G401 (cell line): Measurements from ENCODE around the gene BSND. TPM values are rescaled to one million over a fixed set of nuclear protein-coding genes. Genes with fewer than 3 reads are reported as not detected.

Experiments
- DNase-seq: peaks from one replicate; pipeline ENCODE4 v3.0.0-alpha.2; 2015; ENCODE audit warnings: low spot score
- in situ Hi-C: cut with HindIII; loops from 2 replicates; pipeline ENCODE4 v1.10.0; 2016; ENCODE audit warnings: low sequenced_read_pairs, mixed read lengths
- total RNA-seq: library from RNA; depleted of rRNA; stranded (reverse); fragments of >200 nt; shearing (Covaris generic); gene quantifications from 2 replicates; pipeline ENCODE4 v1.2.3, GENCODE V29; 2014

The BSND gene
- total RNA-seq, 1 experiment from 2014 or later, result not detected

DNA sequence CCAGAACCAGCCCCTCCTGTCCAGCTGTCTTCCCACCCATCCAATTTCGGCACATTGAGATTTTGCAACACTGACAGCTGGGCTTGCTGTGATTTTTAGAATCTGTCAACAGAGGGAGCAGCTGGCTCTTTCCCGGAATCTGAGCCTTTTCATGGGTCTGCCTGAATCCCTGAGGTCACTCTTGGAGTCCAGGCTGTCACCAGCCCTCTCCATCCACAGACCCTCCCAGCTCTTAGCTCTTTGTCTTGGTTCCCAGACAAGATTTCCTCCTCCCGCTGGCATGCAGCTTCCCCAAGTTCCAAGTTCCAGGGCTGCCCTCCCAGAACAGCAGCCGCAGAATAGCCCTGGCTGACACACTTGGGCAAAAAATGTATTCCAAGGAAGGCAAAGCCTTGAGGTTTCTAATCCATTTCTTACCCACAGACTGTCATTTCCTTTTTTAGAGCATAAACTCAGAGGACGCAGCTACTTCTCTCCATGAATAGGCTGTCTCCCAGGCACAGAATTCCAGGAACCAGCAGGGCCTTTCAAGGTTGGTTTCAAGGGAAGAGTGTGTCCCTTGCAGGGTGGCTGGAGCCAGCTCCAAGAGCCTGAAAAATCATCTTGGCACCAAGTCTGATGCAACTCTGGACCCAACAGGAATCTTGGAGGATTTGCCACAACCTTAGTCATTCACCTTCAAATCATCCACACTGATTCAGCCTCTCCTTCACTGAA, 25.4 kb upstream of the BSND start:
- in situ Hi-C loops, result no loop called here
- DNase-seq, result peak; percentile 62

DNA sequence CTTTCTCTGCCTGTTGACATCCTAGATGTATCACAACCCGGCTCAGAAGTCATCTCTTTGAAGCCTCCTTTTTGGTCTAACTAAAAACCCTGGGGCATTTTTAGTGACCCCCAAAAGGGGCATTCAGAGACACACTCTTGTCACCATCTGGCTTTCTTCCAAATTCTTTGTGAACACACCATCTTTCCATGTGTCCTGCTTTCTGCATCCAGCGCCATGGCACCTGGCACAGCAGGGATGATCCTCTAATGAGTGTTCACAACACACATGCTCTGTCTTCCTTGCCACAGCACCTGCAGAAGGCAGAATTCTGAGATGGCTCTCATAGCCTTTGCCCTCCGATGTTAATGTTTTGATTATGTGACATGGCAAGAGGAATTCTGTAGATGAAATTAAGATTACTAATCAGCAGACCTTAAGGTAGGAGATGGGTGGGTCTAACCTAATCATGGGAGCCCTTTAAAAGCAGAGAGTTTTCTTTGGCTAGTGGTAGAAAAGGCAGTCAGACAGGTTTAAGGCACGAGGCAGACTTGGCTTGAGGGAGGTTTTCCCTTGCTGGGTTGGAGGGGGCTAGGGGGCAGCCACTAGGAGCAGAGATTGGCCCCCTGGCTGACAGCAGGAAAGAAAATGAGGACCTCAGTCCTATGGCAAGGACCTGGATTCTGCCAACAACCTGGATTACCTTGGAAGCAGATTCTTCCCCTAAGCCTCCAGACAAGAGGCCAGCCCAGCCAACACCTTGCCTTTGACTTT, 23.2 kb upstream of the BSND start:
- no peak for DNase-seq
- in situ Hi-C loops, result no loop called here

DNA sequence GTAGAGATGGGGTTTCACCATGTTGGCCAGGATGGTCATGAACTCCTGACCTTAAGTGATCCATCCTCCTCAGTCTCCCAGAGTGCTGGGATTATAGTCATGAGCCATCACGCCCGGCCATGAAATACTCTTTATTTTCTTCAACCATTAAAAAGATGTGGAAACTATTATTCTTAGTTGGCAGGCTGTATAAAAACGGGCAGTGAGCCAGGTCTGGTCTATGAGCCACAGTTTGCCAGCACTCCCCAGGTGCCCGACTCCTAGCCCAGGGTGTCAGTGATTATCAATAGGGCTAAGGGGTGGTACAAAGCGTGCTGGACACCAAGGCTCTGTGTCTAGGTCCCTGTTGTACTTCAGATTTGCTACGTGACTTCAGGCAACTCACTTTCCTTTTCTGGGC, 22.0 kb upstream of the BSND start:
- DNase-seq, result no peak

DNA sequence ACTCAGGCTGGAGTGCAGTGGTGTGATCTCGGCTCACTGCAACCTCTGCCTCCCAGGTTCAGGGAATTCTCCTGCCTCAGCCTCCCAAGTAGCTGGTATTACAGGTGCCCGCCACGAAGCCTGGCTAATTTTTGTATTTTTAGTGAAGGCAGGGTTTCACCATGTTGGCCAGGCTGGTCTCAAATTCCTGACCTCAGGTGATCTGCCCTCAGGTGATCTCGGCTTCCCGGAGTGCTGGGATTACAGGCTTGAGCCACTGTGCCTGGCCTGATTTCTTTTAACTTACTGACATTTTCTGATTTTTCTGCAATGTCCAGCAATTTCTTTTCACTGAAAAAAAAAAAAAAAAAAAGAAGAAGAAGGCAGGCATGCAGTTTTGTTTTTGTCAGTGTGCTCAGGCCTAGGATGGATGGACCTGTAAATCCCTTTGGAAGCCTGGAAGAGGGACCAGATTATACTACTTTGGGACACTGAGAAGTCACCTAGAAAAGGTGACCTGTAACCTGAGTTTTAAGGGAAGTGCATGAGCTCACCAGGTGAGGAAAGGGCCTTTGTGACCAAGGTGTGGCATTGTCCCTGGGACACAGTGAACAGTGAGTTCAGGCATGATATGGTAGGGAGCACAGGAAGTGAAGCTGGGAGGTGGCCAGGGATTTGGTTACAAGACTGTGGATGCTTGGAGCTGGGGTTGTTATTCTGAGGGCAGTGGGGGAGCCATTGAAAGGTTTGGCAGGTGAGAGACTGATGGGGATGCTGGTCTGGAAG, 21.0 kb upstream of the BSND start:
- in situ Hi-C loops, result no loop called here

More for the DNA sequence above, 22.0 kb upstream of the BSND start:
- in situ Hi-C loops, result no loop called here

DNA sequence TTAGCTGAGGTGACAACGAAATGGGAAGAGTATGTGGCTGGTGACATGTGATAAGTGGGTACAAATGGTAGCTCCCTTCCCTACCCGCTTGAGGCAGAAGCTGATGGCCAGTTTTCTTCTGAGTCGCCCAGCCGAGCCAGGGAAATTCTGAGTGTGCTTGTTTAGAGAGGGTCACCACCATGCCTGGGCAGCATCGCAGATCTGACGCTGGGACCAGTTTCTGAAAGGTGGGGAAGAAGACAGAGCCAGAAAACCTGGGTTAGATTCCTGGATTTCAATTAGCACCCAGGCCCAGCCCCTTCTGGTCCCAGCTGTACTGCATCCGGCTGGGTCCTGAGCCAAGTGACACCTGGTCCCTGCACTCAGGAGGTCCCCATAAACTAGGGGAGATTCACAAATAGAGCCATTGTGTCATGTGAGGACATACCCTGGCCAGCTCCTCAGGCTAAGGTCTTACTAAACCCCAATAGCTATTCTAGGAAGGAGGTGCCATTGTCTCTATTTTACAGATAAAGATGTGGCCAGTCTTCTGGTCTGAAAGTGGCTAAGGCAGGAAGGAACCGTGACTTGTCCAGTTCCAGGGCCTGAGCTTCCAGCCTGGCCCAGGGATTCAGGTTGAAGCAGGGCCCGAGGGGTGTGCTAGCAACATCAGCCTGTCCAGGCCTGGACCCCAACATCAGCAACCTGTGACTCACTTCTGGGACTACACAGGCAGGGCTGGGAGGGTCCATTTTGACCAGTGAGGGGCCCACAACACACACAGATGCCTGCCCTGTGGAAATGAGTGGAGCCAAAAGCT, 20.0 kb upstream of the BSND start:
- in situ Hi-C loops, result no loop called here
- DNase-seq, result no peak

More for the DNA sequence above, 21.0 kb upstream of the BSND start:
- DNase-seq, result no peak

DNA sequence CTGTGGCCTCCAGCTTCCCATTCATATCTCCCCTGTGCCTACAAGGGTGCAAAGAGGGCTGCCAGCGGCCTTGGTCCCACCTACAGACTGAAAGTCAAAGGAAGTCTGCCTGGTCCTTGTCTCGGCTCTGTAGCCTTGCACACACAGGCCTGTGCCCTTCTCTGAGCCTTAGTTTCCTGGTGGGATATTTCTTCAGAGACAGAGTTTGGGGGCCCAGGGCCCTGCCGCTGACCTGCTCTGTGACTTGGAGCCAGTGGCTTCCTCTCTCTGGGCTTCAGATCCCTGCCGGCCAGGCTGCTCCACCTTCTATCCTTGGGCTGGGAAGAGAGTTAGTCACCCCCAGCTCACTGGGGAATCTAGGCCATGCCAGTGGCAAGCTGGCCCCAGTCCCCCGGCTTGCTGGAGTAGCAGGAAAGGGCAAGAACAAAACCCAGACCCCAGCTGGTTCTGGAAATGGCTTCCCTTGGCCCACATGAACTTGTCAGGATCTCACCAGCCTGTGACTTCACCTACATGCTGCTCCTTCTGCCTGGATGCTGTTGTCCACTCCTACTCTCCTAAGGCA, 19.3 kb upstream of the BSND start:
- in situ Hi-C loops, result no loop called here
- peak; percentile 23 for DNase-seq

DNA sequence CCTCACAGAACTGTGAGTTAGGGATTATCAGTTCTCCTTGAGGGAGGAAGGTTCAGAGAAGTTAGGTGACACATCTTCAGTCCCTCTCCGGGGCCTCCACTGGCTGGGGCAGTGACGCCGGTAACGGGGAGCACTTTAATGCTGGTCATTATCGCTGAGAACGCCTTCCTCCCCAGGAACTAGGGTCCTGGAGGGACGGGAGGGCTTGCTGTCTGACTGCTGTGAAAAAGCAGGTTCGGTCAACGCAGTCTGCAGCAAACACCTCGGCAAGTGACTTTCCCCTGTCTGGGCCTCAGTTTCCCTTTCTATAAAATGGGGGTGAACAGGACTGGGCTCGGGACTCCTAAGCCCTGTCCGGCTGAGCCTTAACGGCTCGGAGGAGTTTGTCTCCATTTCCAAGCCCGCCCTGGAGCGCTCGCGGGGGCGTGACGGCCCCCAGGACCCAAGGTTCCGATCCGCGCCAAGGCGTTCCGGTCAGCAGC, 18.6 kb upstream of the BSND start:
- no peak for DNase-seq
- in situ Hi-C loops, result no loop called here

DNA sequence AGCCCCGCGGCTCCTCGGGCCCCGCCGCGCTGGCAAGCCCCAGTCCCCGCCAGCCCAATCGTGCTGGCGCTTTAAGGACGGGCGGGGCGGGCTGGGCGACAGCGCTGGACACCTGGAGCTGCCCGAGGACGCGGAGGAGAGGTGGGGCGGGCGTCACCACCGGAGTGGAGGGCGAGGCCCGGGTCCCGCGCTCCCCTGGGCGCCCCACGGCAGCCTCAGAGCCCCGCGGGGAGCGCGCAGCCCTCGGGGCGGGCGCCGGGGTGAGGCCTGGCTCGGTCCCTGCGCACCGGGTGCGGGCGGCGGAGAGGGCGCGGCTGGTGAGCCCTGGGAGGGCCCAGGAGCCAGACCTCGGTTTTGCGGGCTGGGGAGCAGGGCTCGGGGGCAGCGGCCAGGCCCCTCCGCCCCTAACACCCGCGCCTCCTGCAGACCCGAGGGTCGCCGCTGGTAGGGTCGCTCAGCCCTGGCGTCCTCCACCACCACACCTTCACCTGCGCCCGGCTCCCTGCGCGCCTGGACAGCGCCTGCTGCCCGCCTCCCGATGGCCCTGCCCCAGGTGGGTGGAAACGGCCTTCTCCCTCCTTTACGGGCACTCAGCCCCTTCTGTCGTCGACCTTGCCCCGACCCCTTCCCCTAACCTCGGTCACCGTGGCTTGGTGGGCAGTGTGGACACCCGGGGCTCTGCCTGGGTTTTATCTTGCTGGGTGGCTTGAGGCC, 18.0 kb upstream of the BSND start, which contains the start of gene TMEM61:
Gene TMEM61, plus strand, starts transcription at position 101 of the 714 bp plus-strand sequence. Its CDS starts 438 bp downstream, at position 539.
- DNase-seq, result peak; percentile 69
- in situ Hi-C loops, result no loop called here

DNA sequence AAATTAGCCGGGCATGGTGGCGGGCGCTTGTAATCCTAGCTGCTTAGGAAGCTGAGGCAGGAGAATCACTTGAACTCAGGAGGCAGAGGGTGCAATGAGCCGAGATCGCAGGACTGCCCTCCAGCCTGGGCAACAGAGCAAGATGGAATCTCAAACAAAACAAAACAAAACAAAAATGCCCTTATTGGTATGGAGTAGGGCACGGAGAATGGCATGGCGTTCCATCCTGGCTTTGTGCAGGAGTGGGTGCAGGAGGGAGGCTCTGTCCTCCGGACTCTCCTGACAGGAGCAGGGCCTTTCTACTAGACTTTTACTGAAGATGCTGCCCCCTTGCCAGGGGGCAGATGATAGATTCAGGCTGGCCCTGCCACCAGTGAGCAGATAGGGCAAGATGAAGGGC, 17.3 kb upstream of the BSND start:
- peak; percentile 18 for DNase-seq
- in situ Hi-C loops, result no loop called here

DNA sequence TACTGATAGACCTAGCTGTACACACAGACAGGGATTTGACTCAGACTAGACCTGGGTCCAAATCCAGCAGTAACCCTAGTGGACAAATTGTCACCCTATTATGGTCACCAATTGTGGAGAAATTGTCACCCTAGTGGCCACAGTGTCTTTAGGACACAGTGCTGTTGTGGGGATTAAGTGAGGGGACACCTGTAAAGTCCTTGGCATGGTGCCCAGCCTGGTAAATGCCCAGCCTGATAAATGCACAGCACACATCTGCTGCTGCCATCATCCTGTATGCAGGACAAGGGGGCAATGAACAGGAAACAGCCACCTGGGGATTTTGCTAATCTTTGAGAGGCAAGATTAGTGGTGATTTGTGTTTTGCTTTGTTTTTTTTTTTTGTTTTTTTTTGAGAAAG, 16.0 kb upstream of the BSND start:
- in situ Hi-C loops, result no loop called here
- peak; percentile 26 for DNase-seq

DNA sequence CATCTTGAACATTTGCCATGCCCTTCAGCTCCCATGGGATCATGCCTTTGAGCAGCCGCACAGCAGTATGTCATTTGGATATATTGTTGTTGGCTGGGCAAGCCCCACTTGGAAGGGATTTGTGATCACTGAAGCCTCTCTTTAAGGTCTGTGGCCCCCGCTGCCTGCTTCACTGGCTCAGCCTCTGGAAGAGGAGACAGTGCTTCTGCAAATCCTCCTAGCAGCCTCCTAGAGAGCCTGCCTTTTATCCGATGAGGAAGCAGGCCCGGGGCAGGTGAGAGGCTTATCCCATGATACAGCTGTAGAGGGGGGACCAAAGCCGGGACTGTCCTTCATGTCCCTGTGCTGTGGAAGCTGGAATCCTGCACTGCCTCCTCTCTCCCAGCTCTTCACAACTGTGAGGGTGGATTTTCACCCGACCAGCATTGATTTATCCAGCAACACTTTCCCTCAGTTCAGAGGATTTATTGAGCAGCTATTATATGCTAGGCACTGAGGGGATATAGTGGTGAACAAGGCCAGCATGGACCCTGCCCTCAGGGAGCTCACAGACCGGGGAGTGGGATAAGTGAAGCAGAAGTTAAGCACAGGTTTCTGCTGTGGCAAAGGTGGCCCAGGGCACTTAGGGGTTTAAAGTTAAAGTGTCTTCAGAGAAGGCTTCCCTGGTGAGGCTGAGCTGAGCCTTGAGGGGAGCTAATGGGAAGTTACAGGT, 14.4 kb upstream of the BSND start:
- in situ Hi-C loops, result no loop called here
- DNase-seq, result no peak

DNA sequence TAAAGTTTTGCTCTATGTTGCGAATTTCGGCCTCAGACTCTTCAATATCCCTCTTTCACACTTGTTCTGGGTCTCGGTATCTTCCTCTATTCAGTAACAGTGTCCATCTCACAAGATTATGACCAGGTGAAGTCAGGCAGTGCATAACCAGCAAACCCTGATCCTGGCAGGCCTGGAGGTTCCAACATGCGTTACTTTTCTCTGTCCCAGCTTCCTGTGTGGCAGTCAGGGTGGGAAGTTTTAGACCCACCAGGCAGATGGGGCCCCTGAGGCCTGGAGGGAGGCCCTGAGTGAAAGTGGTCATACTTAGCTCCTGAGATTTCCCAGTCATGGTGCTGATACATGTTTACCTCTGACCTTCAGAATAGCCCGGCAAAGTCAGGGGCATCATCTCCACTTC, 13.2 kb upstream of the BSND start:
- DNase-seq, result no peak
- in situ Hi-C loops, result no loop called here

DNA sequence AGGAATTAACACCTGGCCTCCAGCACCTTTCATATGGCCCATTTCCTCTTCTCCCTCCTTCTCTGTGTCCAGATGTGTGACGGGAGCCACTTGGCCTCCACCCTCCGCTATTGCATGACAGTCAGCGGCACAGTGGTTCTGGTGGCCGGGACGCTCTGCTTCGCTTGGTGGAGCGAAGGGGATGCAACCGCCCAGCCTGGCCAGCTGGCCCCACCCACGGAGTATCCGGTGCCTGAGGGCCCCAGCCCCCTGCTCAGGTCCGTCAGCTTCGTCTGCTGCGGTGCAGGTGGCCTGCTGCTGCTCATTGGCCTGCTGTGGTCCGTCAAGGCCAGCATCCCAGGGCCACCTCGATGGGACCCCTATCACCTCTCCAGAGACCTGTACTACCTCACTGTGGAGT, 12.7 kb upstream of the BSND start:
- DNase-seq, result no peak
- in situ Hi-C loops, result no loop called here

DNA sequence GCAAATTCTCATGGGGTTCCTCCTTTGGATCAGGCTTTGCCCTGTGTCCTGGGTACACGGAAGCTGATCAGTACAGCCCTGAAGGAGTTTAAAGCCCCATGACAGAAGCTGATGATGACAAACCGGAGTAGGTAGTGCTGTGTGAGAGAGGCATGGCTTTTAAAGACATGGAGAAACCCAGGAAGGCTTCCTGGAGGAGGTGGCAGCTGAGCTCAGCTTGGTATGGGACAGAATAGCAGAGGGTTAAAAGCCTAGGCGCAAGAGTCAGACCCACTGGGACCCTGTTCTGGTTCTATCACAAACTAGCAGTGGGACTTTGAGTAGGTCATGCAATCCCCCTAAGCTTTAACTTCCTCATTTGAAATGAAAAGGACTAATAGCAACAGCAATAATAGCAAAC, 12.2 kb upstream of the BSND start:
- no peak for DNase-seq
- in situ Hi-C loops, result no loop called here

DNA sequence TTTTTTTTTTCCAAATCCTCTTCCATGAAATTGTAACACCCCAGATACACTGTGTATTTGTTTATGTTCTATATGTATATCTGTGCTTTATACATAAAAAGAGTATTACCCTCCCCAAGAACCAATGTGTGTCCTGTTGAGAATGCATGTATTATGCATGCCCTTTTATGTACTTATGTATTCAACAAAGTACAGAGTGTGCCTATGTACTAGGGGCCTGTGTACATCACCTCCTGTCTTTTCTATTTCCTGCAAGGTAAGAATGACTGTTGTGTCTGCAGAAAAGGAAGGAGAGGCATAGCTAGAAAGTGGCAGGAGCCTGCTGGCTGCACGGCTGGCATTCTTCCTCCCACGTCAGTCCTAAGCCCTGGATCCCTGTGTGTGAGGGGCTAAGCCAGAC, 11.3 kb upstream of the BSND start:
- DNase-seq, result no peak
- in situ Hi-C loops, result no loop called here

DNA sequence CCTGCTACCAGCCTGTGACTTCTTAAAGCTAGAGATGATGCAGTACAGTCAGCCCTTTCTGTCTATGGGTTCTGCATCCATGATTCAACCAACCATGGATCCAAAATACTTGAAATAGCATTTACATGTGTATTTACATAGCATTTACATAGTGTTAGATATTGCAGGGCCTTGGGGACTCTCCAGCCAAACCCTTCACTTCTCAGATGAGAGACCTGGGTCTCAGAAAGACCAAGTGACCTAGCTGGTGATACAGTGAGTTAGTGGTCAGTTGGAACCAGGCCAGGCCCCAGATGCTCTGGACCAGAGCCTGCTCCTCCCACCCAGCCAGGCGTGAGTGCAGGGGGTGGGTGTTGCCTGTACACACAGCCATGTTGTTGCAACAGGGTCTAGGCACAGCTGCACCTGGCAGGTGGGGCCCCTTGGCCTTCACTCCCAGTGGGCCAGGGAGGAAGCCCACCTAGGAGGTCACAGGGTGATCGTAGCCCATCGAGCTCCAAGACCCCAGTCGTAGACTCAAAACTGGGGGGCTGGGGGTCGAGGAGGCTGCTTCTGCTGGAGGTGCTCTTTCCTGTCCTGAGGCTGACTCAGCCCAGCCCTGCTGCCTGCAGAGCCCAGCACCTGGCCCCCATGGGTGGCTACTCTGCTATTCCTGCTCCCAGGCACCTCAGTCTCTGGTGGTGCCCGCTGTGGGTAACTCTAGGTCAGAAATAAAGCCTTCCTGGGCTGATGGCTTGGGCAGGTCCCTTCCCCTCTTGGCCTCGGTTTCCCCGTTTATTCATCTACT, 10.6 kb upstream of the BSND start:
- in situ Hi-C loops, result no loop called here
- no peak for DNase-seq

DNA sequence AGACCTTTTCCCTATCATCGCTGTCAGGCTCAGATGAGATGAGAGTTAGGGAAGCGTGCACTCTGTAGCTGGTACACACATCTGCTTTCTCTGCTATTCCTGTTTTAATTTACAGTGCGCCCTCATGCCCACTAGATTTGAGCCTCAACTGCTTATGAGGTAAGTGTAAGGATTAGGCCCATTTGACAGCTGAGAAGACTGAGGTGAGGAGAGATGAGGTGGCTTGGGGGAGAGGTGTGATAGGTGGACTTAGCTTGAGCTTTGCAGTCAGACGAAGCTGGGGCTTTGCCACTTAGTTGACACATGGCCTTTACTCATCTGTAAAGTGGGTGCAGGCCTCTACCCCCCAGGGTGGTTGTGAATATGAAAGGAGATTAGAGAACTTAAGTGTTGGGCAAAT, 9.8 kb upstream of the BSND start:
- in situ Hi-C loops, result no loop called here
- no peak for DNase-seq
